Activated naive CD8-positive, alpha-beta T cell treated with anti-CD3 and anti-CD28 coated beads, Interleukin-2, amount 10 ng/mL, durations not matched to agents 7 days and 5 days (primary cell): Measurements from ENCODE around the gene ABT1. TPM values are rescaled to one million over a fixed set of nuclear protein-coding genes. Genes with fewer than 3 reads are reported as not detected.
A peak's percentile ranks its signal among the peaks of the same experiment; 100 is the strongest.

ENCODE experiments used
- ATAC-seq: fragments of 150-1000 bp; cut with Tn5 transposase; one replicate; pipeline ENCODE4 v1.10.0; 2021; ENCODE audit warnings: low read depth, moderate library complexity
- POLR2A ChIA-PET: fragments of 350-600 bp; sonication (Branson Sonifier 250); formaldehyde crosslinking; loops from one replicate; lab custom pipeline; 2021; ENCODE audit warnings: antibody characterized with exemption; lab: Charles Lee
- DNase-seq: peaks from one replicate; pipeline ENCODE4 v3.0.0; 2021
- H3K27ac Mint-ChIP-seq: one replicate; pipeline ENCODE4 v1.8.0; 2022; ENCODE audit warnings: mild to moderate bottlenecking, mixed read lengths
- H3K27me3 Mint-ChIP-seq: one replicate; pipeline ENCODE4 v1.8.0; 2022; ENCODE audit warnings: mild to moderate bottlenecking, moderate library complexity, mixed read lengths
- H3K36me3 Mint-ChIP-seq: one replicate; pipeline ENCODE4 v1.8.0; 2021; ENCODE audit warnings: mild to moderate bottlenecking, mixed read lengths
- H3K4me1 Mint-ChIP-seq: one replicate; pipeline ENCODE4 v1.8.0; 2021; ENCODE audit warnings: mixed read lengths
- H3K4me3 Mint-ChIP-seq: one replicate; pipeline ENCODE4 v1.8.0; 2022; ENCODE audit warnings: mild to moderate bottlenecking, moderate library complexity, mixed read lengths
- H3K9me3 Mint-ChIP-seq: one replicate; pipeline ENCODE4 v1.8.0; 2021; ENCODE audit warnings: mixed read lengths
- total RNA-seq, 2 experiments: library from RNA; stranded (reverse); gene quantifications; one replicate each; pipeline ENCODE4 v1.2.3, GENCODE V29; 2021

The ABT1 gene
- total RNA-seq, 2 experiments from 2014 or later, result 28.3 to 31.7 TPM

DNA sequence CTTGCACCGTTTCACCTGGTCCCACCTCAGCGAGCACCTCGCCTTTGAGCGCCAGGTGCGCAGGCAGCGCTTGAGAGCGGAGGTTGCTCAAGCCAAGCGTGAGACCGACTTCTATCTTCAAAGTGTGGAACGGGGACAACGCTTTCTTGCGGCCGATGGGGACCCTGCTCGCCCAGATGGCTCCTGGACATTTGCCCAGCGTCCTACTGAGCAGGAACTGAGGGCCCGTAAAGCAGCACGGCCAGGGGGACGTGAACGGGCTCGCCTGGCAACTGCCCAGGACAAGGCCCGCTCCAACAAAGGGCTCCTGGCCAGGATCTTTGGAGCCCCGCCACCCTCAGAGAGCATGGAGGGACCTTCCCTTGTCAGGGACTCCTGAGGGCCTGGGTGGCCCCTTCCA lies 1.5 kb downstream of the ABT1 start:
- Mint-ChIP-seq H3K36me3 (peaks cover 17% of the 10 kb centered on the region), H3K9me3 (no peaks in the 10 kb centered on the region), H3K27me3 (peaks cover 14% of the 10 kb centered on the region), H3K4me3 (no peak overlapping the region), H3K4me1 (peaks cover 17% of the 10 kb centered on the region), H3K27ac (peak overlapping the region; percentile 75)
- POLR2A ChIA-PET, result no interaction called here
- DNase-seq (no peak), ATAC-seq (no peak)

DNA sequence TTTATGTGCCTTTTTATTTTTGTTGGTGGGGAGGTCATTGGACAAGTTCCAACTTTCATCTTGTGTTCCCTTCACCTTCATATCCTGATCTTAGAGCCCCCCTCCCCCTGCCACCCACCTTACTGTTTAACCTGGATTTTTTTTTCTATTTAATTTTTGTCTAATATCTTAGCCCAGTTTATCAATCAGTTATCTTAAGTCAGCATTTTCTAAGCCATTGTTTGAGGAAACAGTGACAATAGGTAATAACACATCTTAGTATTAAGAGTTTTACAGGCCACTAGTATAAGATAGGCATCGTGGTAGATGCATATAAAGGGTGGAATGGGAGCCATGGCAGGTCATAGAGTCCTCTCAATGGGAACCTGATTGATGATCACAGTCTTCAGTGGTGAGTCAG lies 2.4 kb downstream of the ABT1 start:
- DNase-seq (no peak), ATAC-seq (no peak)
- H3K27me3 Mint-ChIP-seq, result peaks cover 6% of the 10 kb centered on the region
- peaks cover 14% of the 10 kb centered on the region for H3K4me1 Mint-ChIP-seq
- H3K9me3 Mint-ChIP-seq, result no peaks in the 10 kb centered on the region
- POLR2A ChIA-PET, result no interaction called here
- no peak overlapping the region for H3K4me3 Mint-ChIP-seq
- no peak overlapping the region for H3K27ac Mint-ChIP-seq
- H3K36me3 Mint-ChIP-seq, result peaks cover 17% of the 10 kb centered on the region

GRCh38 chr6:26599591-26599990 lies 2.8 kb downstream of the ABT1 start:
- ATAC-seq, result no peak
- no peak for DNase-seq
- H3K36me3 Mint-ChIP-seq, result peaks cover 17% of the 10 kb centered on the region
- POLR2A ChIA-PET, result no interaction called here
- H3K4me3 Mint-ChIP-seq, result no peak overlapping the region
- H3K27me3 Mint-ChIP-seq, result peaks cover 1% of the 10 kb centered on the region
- no peaks in the 10 kb centered on the region for H3K9me3 Mint-ChIP-seq
- no peak overlapping the region for H3K27ac Mint-ChIP-seq
- H3K4me1 Mint-ChIP-seq, result peaks cover 14% of the 10 kb centered on the region

GRCh38 chr6:26600759-26601158 lies 4.0 kb downstream of the ABT1 start:
- no peak overlapping the region for H3K27ac Mint-ChIP-seq
- no peaks in the 10 kb centered on the region for H3K9me3 Mint-ChIP-seq
- H3K4me3 Mint-ChIP-seq, result no peak overlapping the region
- no peaks in the 10 kb centered on the region for H3K27me3 Mint-ChIP-seq
- H3K36me3 Mint-ChIP-seq, result peaks cover 17% of the 10 kb centered on the region
- POLR2A ChIA-PET, result no interaction called here
- DNase-seq (no peak), ATAC-seq (no peak)
- peaks cover 12% of the 10 kb centered on the region for H3K4me1 Mint-ChIP-seq

DNA sequence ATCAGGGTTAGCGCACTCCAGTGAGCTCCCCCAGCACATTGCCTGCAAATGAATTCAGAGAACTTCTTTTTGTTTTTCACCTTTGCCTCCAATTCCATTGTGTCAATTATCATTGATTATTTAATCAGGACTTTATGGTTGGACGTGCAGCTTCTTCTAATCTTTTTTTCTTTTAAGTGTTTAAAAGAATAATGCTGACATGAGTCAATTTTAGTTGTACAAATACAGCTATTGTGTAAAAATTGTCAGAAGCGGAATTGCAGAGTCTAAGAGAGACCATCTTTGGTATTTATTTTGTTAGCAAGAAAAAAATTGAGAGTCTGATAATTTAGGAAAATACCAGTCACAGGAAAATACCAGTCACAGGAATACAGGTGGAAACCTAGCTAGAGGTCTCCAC lies 5.5 kb downstream of the ABT1 start:
- H3K27ac Mint-ChIP-seq, result no peak overlapping the region
- POLR2A ChIA-PET, result no interaction called here
- no peaks in the 10 kb centered on the region for H3K27me3 Mint-ChIP-seq
- peaks cover 17% of the 10 kb centered on the region for H3K36me3 Mint-ChIP-seq
- H3K9me3 Mint-ChIP-seq, result no peaks in the 10 kb centered on the region
- H3K4me3 Mint-ChIP-seq, result no peak overlapping the region
- no peak for DNase-seq
- peaks cover 12% of the 10 kb centered on the region for H3K4me1 Mint-ChIP-seq
- no peak for ATAC-seq

DNA sequence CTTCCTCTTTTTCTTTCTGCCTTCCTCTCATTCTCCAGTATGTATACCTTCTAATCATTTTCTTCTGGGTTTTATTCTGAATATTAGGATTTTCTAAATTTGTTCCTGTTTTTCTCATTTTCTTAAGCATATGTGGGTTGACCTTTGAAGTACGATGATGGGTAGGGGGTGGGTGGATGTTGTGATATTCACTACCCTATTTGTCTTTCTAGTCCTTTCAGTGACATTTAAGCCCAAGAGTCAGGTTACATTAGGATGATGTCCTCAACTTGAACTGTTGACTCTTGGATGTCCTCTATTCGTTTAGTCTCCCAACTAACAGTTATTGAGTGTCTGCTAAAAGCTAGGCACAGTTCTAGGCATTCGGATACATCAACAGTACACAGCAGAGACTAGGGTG lies 7.3 kb downstream of the ABT1 start:
- Mint-ChIP-seq H3K27ac (no peak overlapping the region), H3K4me1 (peaks cover 11% of the 10 kb centered on the region), H3K9me3 (no peaks in the 10 kb centered on the region), H3K27me3 (no peaks in the 10 kb centered on the region), H3K36me3 (peaks cover 8% of the 10 kb centered on the region), H3K4me3 (no peak overlapping the region)
- POLR2A ChIA-PET, result interaction anchor here (0.6 kb wide), 1 partner anchor 657 kb away, joined by 3 read pairs; no protein-coding TSS in a partner anchor
- ATAC-seq (no peak), DNase-seq (no peak)

- Mint-ChIP-seq H3K27me3 (peaks cover 3% of the 10 kb centered on the region), H3K36me3 (peaks cover 2% of the 10 kb centered on the region), H3K4me3 (no peak overlapping the region), H3K27ac (no peak overlapping the region), H3K4me1 (peaks cover 8% of the 10 kb centered on the region), H3K9me3 (no peaks in the 10 kb centered on the region)
- ATAC-seq (no peak), DNase-seq (no peak)
- POLR2A ChIA-PET, result interaction anchor here (0.6 kb wide), 1 partner anchor 656 kb away, joined by 3 read pairs; no protein-coding TSS in a partner anchor
These were observed 8.0 kb downstream of the ABT1 start for GRCh38 chr6:26604797-26605196.

DNA sequence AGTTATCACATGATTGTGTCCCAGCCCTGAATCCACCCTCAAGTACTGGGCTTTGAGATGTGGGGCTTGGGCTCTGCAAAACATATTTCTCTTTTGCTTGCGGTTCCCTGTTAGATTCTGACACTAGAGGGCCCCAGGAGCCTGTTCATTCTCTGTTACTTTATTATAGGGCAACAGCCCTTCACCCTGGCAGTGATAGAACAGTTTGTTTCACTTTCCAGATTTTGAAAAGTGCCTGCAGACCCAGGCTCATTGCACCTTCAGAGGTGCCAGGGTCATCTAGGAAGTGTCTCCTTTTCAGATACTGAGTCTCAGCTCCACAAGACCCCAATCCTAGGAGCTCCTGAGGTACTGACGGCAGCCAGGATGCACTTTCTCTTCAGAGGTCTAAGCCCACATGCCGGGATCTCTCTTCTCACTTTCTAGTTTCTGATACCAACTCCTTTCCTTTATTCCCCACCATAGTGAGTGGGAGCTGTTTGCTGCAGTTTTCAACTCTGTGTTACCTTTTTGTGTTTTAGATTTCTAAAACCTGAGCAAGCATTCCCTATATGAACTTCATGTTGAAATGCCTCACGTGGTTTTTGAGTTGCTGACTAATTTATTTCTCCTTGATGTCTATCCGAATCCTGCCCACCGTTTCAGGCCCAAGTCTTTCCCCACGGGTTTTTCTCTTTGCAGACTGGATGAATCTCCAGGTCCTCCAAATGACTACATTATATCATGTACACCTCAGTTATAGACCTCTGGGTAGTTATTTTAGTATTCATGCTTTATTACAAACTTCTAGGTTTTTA lies 10.9 kb downstream of the ABT1 start:
- Mint-ChIP-seq H3K4me1 (peaks cover 6% of the 10 kb centered on the region), H3K27ac (peak overlapping the region; percentile 67), H3K36me3 (no peaks in the 10 kb centered on the region), H3K27me3 (peaks cover 13% of the 10 kb centered on the region), H3K9me3 (no peaks in the 10 kb centered on the region), H3K4me3 (peak overlapping the region; percentile 64)
- DNase-seq (no peak), ATAC-seq (peak; percentile 90)
- POLR2A ChIA-PET, result no interaction called here

- H3K27ac Mint-ChIP-seq, result no peak overlapping the region
- no peaks in the 10 kb centered on the region for H3K36me3 Mint-ChIP-seq
- H3K4me3 Mint-ChIP-seq, result no peak overlapping the region
- DNase-seq (no peak), ATAC-seq (no peak)
- H3K27me3 Mint-ChIP-seq, result peaks cover 31% of the 10 kb centered on the region
- no peaks in the 10 kb centered on the region for H3K9me3 Mint-ChIP-seq
- POLR2A ChIA-PET, result interaction anchor here (0.7 kb wide), 1 partner anchor 17 kb away, joined by 6 read pairs; no protein-coding TSS in a partner anchor
- H3K4me1 Mint-ChIP-seq, result peaks cover 10% of the 10 kb centered on the region
These were observed 12.7 kb downstream of the ABT1 start for GRCh38 chr6:26609463-26609862.

GRCh38 chr6:26611599-26611998 lies 14.8 kb downstream of the ABT1 start:
- peaks cover 5% of the 10 kb centered on the region for H3K9me3 Mint-ChIP-seq
- no peaks in the 10 kb centered on the region for H3K36me3 Mint-ChIP-seq
- ATAC-seq, result no peak
- peaks cover 47% of the 10 kb centered on the region for H3K27me3 Mint-ChIP-seq
- DNase-seq, result no peak
- POLR2A ChIA-PET, result no interaction called here
- H3K4me1 Mint-ChIP-seq, result peaks cover 13% of the 10 kb centered on the region
- no peak overlapping the region for H3K27ac Mint-ChIP-seq
- no peak overlapping the region for H3K4me3 Mint-ChIP-seq

GRCh38 chr6:26613201-26613600 lies 16.4 kb downstream of the ABT1 start:
- Mint-ChIP-seq H3K27ac (no peak overlapping the region), H3K27me3 (peaks cover 47% of the 10 kb centered on the region), H3K4me1 (peaks cover 7% of the 10 kb centered on the region), H3K4me3 (peak overlapping the region; percentile 22), H3K9me3 (peaks cover 5% of the 10 kb centered on the region), H3K36me3 (no peaks in the 10 kb centered on the region)
- POLR2A ChIA-PET, result no interaction called here
- DNase-seq (no peak), ATAC-seq (no peak)

DNA sequence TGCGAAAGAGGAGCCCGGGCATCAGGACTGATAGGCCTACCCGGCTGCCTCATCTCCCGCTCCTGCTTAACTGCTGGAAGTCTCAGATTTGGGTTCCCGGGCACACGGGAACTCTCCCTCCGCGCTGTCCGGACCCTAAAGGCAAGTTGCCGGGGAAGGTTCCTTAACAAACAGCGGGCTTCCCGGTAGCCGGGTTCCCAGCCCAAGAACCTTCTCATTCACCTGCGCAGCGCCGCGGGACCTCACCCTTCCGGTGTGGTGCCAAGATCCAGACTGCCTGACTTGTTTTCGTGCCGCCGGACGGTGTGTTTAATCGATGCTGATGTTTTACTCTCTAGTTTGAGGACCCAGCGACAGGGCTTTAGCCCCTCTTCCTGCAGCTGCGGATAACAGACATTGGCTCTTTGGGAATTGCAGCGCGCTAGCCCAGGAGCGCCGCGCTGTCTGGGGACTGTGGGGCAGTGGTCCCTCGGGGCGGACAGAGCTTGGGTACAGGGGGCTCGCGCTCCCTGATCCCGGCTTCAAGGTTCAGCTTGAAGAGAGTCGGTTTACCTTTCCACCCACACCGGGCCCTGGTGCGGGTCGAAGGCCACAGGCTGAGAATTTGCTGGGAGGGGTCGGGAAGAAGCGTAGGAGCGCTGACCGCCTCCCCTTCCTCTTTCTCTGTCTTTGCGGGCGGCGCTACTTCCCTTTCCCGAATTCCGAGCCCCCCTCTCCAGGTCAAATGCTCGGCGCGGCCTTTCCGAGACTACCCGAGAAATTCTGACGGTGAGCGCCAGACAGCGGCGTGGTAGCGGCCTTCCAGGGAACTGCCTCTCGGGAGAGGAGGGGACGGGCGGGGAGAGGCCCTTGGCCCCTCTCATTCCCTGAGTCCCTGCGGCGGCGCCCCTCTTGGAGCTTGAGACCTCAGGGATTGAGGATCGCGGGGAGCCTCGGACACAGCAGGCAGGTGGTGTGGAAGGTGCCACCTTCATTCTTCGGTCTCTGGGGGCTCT lies 17.2 kb downstream of the ABT1 start:
- peak; percentile 42 for DNase-seq
- Mint-ChIP-seq H3K4me3 (peak overlapping the region; percentile 67), H3K36me3 (no peaks in the 10 kb centered on the region), H3K4me1 (peaks cover 7% of the 10 kb centered on the region), H3K27me3 (peaks cover 47% of the 10 kb centered on the region), H3K9me3 (peaks cover 5% of the 10 kb centered on the region), H3K27ac (no peak overlapping the region)
- POLR2A ChIA-PET, result no interaction called here
- ATAC-seq, result no peak

DNA sequence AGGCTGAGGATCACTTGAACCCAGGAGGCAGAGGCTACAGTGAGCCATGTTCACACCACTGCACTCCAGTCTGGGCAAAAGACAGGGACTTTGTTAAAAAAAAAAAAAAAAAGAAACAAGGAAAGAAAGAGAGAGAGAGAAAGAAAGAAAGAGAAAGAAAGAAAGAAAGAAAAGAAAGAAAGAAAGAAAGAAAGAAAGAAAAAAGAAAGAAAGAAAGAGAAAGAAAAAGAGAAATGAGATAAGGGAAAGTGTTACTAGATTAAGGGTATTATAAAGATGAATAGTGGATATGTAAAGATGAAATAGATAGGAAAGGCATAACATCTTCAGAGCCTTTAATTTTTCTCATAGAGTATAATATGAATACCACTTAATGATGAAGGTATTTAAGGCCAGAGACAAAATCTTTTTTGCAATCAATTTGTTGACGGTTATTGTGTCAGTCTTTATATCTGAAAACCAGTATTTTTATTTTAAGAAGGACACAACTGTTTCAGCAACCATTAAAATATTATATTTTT lies 26.6 kb downstream of the ABT1 start:
- ATAC-seq (no peak), DNase-seq (no peak)
- no peaks in the 10 kb centered on the region for H3K36me3 Mint-ChIP-seq
- no peaks in the 10 kb centered on the region for H3K4me1 Mint-ChIP-seq
- H3K27ac Mint-ChIP-seq, result no peak overlapping the region
- POLR2A ChIA-PET, result no interaction called here
- peaks cover 17% of the 10 kb centered on the region for H3K27me3 Mint-ChIP-seq
- no peak overlapping the region for H3K4me3 Mint-ChIP-seq
- H3K9me3 Mint-ChIP-seq, result peaks cover 1% of the 10 kb centered on the region
